AG04450 (cell line): ENCODE measurements around the gene TTC21B. TPM values are rescaled to one million over a fixed set of nuclear protein-coding genes. Genes with fewer than 3 reads are reported as not detected.
A peak's percentile ranks its signal among the peaks of the same experiment; 100 is the strongest.
"Not testable (repeated sequence)": the region's sequence is repeated elsewhere in the genome, so short reads cannot be mapped to it uniquely, and the experiment has no call there.

Source experiments
- CTCF ChIA-PET: fragments of 300-600, 350-600 bp; formaldehyde crosslinking; extraction: SDS; loops from one replicate; lab custom pipeline; 2022; ENCODE audit warnings: antibody characterized with exemption, inconsistent platforms; lab: Charles Lee
- POLR2A ChIA-PET: fragments of 350-600 bp; formaldehyde crosslinking; extraction: SDS; loops from one replicate; lab custom pipeline; 2021; ENCODE audit warnings: antibody characterized with exemption, inconsistent platforms; lab: Yijun Ruan, JAX
- DNase-seq: peaks from one replicate; pipeline ENCODE4 v3.0.0-alpha.2; 2011; ENCODE audit warnings: low read depth, low spot score
- H3K27ac ChIP-seq: one replicate; pipeline ENCODE4 v1.5.1; 2012; ENCODE audit warnings: low read depth, low read length, control low read depth
- H3K27me3 ChIP-seq: one replicate; pipeline ENCODE4 v1.6.0; 2012; ENCODE audit warnings: low read length; ENCODE audit not compliant: control insufficient read depth, insufficient read depth
- H3K4me3 ChIP-seq: 2 replicates; pipeline ENCODE4 v1.5.1; 2011; ENCODE audit warnings: mild to moderate bottlenecking, low read depth, low read length, control low read depth
- H3K9me3 ChIP-seq: 2 replicates; pipeline ENCODE4 v1.5.1; 2012; ENCODE audit warnings: low read length; ENCODE audit not compliant: control insufficient read depth, insufficient read depth
- polyA plus RNA-seq: library from polyadenylated mRNA; depleted of rRNA; stranded (reverse); fragments of >200 nt; gene quantifications from 2 replicates; pipeline ENCODE4 v1.2.3, GENCODE V29; 2011
- TF ChIP-seq, protein P1 (sequence below): IDR thresholded peaks from 2 replicates; pipeline ENCODE4 v1.5.1; 2011; ENCODE audit warnings: low read depth, low read length, control low read depth, inconsistent platforms

TTC21B gene
- polyA plus RNA-seq, 1 experiment, result 12.1 TPM

DNA sequence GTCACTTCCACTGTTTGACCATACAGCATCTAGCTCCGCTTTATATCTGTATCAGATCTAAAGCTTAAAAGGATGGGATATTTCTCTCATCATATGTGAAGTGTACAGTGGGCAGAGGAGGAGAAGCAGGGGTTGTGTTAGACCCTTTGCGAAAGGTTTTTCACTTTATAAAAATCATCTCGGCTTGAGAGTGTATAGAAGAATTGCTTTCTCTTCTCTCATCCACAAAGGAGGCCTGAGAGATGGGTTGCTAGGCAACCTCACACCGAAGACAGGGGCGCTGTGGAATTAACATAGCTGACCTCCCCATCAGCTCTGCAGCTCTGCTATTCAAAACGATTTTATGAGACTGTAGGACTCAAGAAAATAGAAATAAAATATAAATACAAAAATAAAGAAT lies 89.3 kb downstream of the TTC21B start:
- Histone ChIP-seq H3K27me3 (no peaks in the 10 kb centered on the region), H3K4me3 (no peak overlapping the region), H3K27ac (no peak overlapping the region), H3K9me3 (peaks cover 7% of the 10 kb centered on the region; the same call in 1 of the 2 replicates)
- POLR2A ChIA-PET, result no interaction called here
- TF ChIP-seq, protein P1, sequence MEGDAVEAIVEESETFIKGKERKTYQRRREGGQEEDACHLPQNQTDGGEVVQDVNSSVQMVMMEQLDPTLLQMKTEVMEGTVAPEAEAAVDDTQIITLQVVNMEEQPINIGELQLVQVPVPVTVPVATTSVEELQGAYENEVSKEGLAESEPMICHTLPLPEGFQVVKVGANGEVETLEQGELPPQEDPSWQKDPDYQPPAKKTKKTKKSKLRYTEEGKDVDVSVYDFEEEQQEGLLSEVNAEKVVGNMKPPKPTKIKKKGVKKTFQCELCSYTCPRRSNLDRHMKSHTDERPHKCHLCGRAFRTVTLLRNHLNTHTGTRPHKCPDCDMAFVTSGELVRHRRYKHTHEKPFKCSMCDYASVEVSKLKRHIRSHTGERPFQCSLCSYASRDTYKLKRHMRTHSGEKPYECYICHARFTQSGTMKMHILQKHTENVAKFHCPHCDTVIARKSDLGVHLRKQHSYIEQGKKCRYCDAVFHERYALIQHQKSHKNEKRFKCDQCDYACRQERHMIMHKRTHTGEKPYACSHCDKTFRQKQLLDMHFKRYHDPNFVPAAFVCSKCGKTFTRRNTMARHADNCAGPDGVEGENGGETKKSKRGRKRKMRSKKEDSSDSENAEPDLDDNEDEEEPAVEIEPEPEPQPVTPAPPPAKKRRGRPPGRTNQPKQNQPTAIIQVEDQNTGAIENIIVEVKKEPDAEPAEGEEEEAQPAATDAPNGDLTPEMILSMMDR, result no peak
- DNase-seq, result no peak
- CTCF ChIA-PET, result interaction anchor here (0.6 to 1.2 kb wide), 3 partner anchors 10 to 462 kb away, joined by 3 to 8 read pairs (median 4); no protein-coding TSS in a partner anchor

DNA sequence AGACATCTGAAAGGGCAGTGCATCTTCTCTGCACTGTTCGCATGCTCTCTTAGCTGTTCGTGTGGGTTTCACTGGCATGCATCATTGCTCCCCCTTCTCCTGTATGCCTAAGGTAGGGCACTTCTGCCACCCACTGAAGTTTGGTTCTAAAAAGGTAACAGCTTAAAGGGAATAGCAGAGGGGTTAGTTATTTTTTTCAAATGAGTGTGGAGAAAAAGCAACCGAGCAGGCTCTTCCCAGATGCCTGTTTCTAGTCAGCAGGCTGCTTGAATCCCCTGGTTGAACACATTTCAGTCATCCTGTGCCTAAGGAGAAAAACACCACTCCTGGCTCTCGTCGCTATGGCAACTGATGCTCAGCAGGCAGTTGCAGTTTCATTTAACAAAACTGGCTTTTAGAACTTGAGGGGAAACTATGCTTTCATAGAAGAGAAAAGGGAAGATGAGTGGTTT lies 89.7 kb downstream of the TTC21B start:
- H3K9me3 ChIP-seq, result peaks cover 7% of the 10 kb centered on the region; the same call in 1 of the 2 replicates
- H3K27ac ChIP-seq, result no peak overlapping the region
- CTCF ChIA-PET, result interaction anchor here (1.0 kb wide), 1 partner anchor 11 kb away, joined by 4 read pairs; no protein-coding TSS in a partner anchor
- DNase-seq, result no peak
- POLR2A ChIA-PET, result no interaction called here
- no peak overlapping the region for H3K4me3 ChIP-seq
- TF ChIP-seq, protein P1, result no peak
- no peaks in the 10 kb centered on the region for H3K27me3 ChIP-seq

DNA sequence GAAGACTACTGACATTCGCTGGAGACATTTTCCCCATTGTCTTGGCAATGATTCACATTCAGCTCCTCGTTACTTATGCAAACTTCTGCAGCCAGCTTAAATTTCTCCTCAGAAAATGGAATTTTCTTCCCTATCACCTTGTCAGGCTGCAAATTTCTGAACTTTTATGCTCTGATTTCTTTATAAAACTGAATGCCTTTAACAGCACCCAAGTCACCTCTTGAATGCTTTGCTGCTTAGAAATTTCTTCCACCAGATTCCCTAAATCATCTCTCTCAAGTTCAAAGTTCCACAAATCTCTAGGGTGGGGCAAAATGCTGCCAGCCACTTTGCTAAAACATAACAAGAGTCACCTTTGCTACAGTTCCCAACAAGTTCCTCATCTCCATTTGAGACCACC lies 92.5 kb downstream of the TTC21B start:
- CTCF ChIA-PET, result interaction anchor here (1.4 kb wide), 1 partner anchor 13 kb away, joined by 6 read pairs; no protein-coding TSS in a partner anchor
- H3K27me3 ChIP-seq, H3K4me3 ChIP-seq, POLR2A ChIA-PET, H3K9me3 ChIP-seq, DNase-seq, H3K27ac ChIP-seq: not testable (repeated sequence)

DNA sequence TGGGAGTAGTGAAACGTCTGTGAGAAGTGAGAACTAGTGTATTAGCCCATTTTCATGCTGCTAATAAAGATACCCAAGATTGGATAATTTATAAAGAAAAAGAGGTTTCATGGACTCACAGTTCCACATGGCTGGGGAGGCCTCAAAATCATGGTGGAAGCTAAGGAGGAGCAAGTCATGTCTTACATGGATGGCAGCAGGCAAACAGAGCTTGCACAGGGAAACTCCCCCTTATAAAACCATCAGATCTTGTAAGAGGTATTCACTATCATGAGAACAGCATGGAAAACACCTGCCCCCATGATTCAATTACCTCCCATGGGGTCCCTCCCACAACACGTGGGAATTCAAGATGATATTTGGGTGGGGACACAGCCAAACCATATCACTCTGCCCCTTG lies 93.9 kb downstream of the TTC21B start:
- H3K9me3 ChIP-seq, H3K27me3 ChIP-seq, DNase-seq, CTCF ChIA-PET, H3K27ac ChIP-seq, H3K4me3 ChIP-seq, POLR2A ChIA-PET: not testable (repeated sequence)

DNA sequence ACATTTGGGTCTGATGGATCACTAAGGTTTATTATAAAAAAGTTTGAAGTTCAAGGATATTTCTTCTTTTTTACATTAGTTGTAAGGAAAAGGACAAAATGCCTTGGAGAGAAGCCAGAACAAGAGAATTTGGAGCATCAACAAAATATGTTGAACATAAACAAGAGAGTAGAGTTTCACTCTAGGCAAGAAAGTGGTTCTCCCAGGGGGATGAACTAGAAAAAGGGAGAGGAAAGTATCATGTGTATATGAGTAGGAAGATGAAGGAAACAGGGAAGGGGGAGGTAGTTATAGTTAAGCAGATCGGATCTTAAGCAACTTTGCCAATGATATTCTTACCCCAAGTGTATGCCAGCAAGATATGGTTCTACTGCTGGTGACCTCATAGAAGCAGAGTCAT lies 95.7 kb downstream of the TTC21B start:
- H3K27ac ChIP-seq, result peak overlapping the region; percentile 62
- ChIA-PET CTCF (interaction anchor here (3.0 kb wide), 1 partner anchor 16 kb away, joined by 11 read pairs; no protein-coding TSS in a partner anchor), POLR2A (no interaction called here)

DNA sequence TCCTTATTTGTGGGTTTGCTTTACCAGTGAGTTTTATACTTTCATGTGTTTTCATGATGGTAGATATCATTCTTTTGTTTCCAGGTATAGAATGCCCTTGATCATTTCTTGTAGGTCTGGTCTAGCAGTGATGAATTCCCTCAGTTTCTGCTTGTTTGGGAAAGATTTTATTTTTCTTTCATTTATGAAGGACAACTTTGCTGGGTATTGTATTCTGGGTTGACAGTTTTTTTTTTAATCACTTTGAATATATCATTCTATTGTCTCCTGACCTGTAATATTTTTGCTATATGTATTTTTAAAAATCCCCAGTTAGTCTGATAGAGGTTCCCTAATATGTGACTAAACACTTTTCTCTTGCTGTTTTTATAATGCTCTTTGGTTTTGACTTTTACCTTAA lies 101.2 kb downstream of the TTC21B start:
- ChIA-PET CTCF (interaction anchor here (0.6 kb wide), 1 partner anchor 558 kb away, joined by 6 read pairs; no protein-coding TSS in a partner anchor), POLR2A (no interaction called here)
- TF ChIP-seq, protein P1, result no peak
- no peaks in the 10 kb centered on the region for H3K27me3 ChIP-seq
- no peak for DNase-seq
- H3K27ac ChIP-seq, result no peak overlapping the region
- peaks cover 6% of the 10 kb centered on the region; the same call in 1 of the 2 replicates for H3K9me3 ChIP-seq
- H3K4me3 ChIP-seq, result no peak overlapping the region

More for the DNA sequence above, 95.7 kb downstream of the TTC21B start:
- H3K27me3 ChIP-seq, result no peaks in the 10 kb centered on the region
- TF ChIP-seq, protein P1, result no peak
- no peak overlapping the region for H3K4me3 ChIP-seq
- peaks cover 13% of the 10 kb centered on the region; the same call in 1 of the 2 replicates for H3K9me3 ChIP-seq
- DNase-seq, result peak; percentile 61
